HG03103 (cell line): ENCODE results near the gene VWDE.
"Not testable (repeated sequence)": the region's sequence is repeated elsewhere in the genome, so short reads cannot be mapped to it uniquely, and the experiment has no call there.

Experiments
- ATAC-seq: cut with Tn5 transposase; IDR thresholded peaks from one replicate; pipeline ENCODE4 v1.9.1; 2021; ENCODE audit warnings: low read depth; ENCODE audit not compliant: unreplicated experiment

The VWDE gene

GRCh38 chr7:12403287-12404181 lies at the start of gene VWDE:
Gene VWDE (minus strand): TSS chr7:12403865. CDS start chr7:12403716, 149 bp downstream.
- no peak for ATAC-seq

GRCh38 chr7:12453136-12453535 lies 49.5 kb upstream of the VWDE start:
- ATAC-seq: not testable (repeated sequence)

GRCh38 chr7:12450615-12451014 lies 47.0 kb upstream of the VWDE start:
- no peak for ATAC-seq

GRCh38 chr7:12444785-12445184 lies 41.1 kb upstream of the VWDE start:
- no peak for ATAC-seq

- ATAC-seq: no peak
These were observed 36.6 kb upstream of the VWDE start for GRCh38 chr7:12440229-12440628.

- ATAC-seq: no peak
These were observed 33.4 kb upstream of the VWDE start for GRCh38 chr7:12436896-12437535.

GRCh38 chr7:12436126-12436525 lies 32.5 kb upstream of the VWDE start:
- ATAC-seq: no peak

- no peak for ATAC-seq
These were observed 30.5 kb upstream of the VWDE start for GRCh38 chr7:12434012-12434642.

- no peak for ATAC-seq
These were observed 28.4 kb upstream of the VWDE start for GRCh38 chr7:12431886-12432556.

- ATAC-seq: no peak
These were observed 21.6 kb upstream of the VWDE start for GRCh38 chr7:12425311-12425710.

- no peak for ATAC-seq
These were observed 20.5 kb upstream of the VWDE start for GRCh38 chr7:12423997-12424745.

GRCh38 chr7:12423355-12423996 lies 19.8 kb upstream of the VWDE start:
- ATAC-seq: no peak

GRCh38 chr7:12422554-12423320 lies 19.1 kb upstream of the VWDE start:
- ATAC-seq: no peak

GRCh38 chr7:12418452-12418851 lies 14.8 kb upstream of the VWDE start:
- ATAC-seq: no peak

- ATAC-seq: no peak
These were observed 11.4 kb upstream of the VWDE start for GRCh38 chr7:12415072-12415471.

GRCh38 chr7:12412407-12412806 lies 8.7 kb upstream of the VWDE start:
- no peak for ATAC-seq

GRCh38 chr7:12410523-12410922 lies 6.9 kb upstream of the VWDE start:
- no peak for ATAC-seq

GRCh38 chr7:12409097-12409711 lies 5.5 kb upstream of the VWDE start:
- no peak for ATAC-seq

- ATAC-seq: not testable (repeated sequence)
These were observed 4.0 kb upstream of the VWDE start for GRCh38 chr7:12407652-12408051.
